SH-SY5Y (cell line): ENCODE results near the gene KDM4C.

Experiments used
- GATA2 ChIP-seq: IDR thresholded peaks from 2 replicates; pipeline ENCODE4 v1.6.1; 2011; ENCODE audit warnings: mild to moderate bottlenecking, low read depth, low read length
- GATA3 ChIP-seq: IDR thresholded peaks from 2 replicates; pipeline ENCODE4 v1.6.1; 2011; ENCODE audit warnings: low read depth, mild to moderate bottlenecking, low read length, moderate library complexity

DNA sequence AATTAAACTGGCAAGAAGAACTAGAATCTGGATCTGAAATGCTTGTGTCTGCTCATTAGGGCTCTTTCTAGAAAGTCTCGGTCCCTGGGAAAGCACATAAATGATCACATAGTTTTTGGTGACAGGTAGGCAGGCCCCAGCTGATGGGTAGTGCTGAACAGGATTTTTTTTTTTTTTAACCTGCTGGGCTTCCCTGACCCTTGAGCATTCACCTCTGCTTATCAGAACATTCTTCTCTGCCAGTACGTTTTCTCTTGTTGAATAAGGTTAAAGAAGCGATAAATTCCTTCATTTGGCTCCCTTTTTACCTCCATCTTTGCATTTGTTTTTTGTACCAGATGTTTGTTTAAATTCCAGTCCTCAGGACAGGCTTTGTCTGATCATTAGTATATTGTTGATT lies 8.8 kb downstream of the KDM4C start:
- TF ChIP-seq GATA3: no peak
- no peak for TF ChIP-seq GATA2
